ENCODE results near the gene HYCC1. TPM values are rescaled to one million over a fixed set of nuclear protein-coding genes. Genes with fewer than 3 reads are reported as not detected.
A peak's percentile ranks its signal among the peaks of the same experiment; 100 is the strongest.

HYCC1 gene
- total and polyA plus RNA-seq, 2 donors (not counting 3 experiments of a cell fraction or from before 2014, with no cell fraction given), result 14.5 to 51.8 TPM

DNA sequence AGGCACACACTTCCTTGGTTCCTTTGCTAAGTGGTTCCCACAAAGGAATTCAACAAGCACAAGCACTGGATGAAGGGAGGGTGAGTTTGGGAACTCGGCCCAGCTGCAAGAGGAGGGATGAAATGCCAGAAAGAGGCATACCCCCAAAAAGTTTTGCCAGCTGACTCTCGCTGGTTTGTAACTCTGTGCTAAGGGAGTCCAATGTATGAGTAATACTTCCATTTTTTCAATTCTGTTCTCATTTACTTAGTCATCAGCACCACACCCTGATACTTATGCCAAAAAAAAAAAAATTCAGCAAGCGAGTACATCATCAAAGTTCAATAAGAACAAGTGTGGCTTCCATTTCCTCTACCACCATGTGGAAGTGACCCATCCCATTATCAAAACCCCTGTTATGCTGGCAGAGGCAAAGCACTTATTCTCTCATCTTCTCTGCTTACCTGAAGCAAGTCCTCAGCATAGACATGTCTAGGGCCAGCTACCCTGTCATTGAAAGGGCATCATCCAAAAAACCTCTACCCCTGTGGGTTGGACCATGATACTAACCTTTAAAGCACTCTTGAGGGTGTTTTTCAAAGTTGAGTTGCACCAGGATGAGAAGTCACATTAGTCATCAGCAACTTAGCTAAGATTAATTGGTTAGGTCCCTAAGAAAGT is 6.9 kb upstream of the HYCC1 start:
- Histone ChIP-seq H3K4me2 (ENCODE audit: insufficient read depth, low read length) (no peak overlapping the region), H3K79me2 (ENCODE audit: control insufficient read depth, insufficient read depth, low read length) (no peaks in the 10 kb centered on the region), H3K36me3 (ENCODE audit: control insufficient read depth in 2 of 2, extremely low read depth in 1 of 2, insufficient read depth in 2 of 2, low read length in 2 of 2) (no peaks in the 10 kb centered on the region), H2AFZ (ENCODE audit: low read depth, low read length) (no peak overlapping the region), H3K27ac (ENCODE audit: insufficient read depth, low read depth, low read length) (peak overlapping the region; percentile 19), H3K4me1 (ENCODE audit: control insufficient read depth, extremely low read depth, insufficient read depth, low read length) (peaks cover 45% of the 10 kb centered on the region), H3K9ac (replicated peaks; ENCODE audit: extremely low read depth, insufficient read depth, low read length) (no peak overlapping the region), H3K9me1 (replicated peaks; ENCODE audit: control insufficient read depth, extremely low read depth, insufficient read depth, low read length) (no peaks in the 10 kb centered on the region), H3K9me3 (replicated peaks; ENCODE audit: control insufficient read depth, insufficient read depth, low read length) (no peaks in the 10 kb centered on the region), H3K4me3 (replicated peaks in 1 of 3; ENCODE audit: insufficient read depth in 1 of 3, low read depth in 1 of 3, low read length in 3 of 3) (no peak overlapping the region), H3K27me3 (ENCODE audit: control insufficient read depth in 2 of 2, insufficient read depth in 2 of 2, low read length in 2 of 2) (no peaks in the 10 kb centered on the region), H4K20me1 (replicated peaks; ENCODE audit: control insufficient read depth, extremely low read depth, insufficient read depth, low read length) (no peaks in the 10 kb centered on the region)
- intact Hi-C loops (cut with micrococcal nuclease) (no loop called here), dilution Hi-C loops (cut with MboI; ENCODE audit: extremely low pct_ligation_motif_present, low sequenced_read_pairs) (no loop called here)
- BruUV-seq (replicated peaks), result no TSS peak
- FAIRE-seq (peak; percentile 15), DNase-seq (ENCODE audit: low read depth, low spot score) (peak; percentile 60)
- peak; percentile 74 for TF ChIP-seq JUN (IDR thresholded peaks at IDR 0.05; ENCODE audit: borderline replicate concordance, insufficient read depth, insufficient read length, low read depth)
- TF ChIP-seq MYC (IDR thresholded peaks at IDR 0.05; ENCODE audit: low read depth, low read length), result no peak
- TF ChIP-seq POLR2AphosphoS5 (IDR thresholded peaks at IDR 0.05; ENCODE audit: insufficient read depth, low read depth, low read length), result peak; percentile 38
- TF ChIP-seq EZH2 (IDR thresholded peaks at IDR 0.05; ENCODE audit: borderline replicate concordance, low read depth, low read length, severe bottlenecking), result no peak
- TF ChIP-seq POLR2A (IDR thresholded peaks at IDR 0.05; ENCODE audit: low read depth, low read length), result no peak
- TF ChIP-seq, protein P1, sequence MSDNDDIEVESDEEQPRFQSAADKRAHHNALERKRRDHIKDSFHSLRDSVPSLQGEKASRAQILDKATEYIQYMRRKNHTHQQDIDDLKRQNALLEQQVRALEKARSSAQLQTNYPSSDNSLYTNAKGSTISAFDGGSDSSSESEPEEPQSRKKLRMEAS (IDR thresholded peaks at IDR 0.05; ENCODE audit: insufficient read depth, insufficient read length), result no peak
- peak; percentile 86 for TF ChIP-seq FOS (IDR thresholded peaks at IDR 0.05; ENCODE audit: borderline replicate concordance, insufficient read depth, low read length)
- peak; percentile 52 for TF ChIP-seq GATA2 (IDR thresholded peaks at IDR 0.05; ENCODE audit: insufficient read depth, insufficient read length, low read depth, low read length)
- ChIA-PET CTCF (interaction anchor here (0.6 to 1.4 kb wide), 5 partner anchors 8 to 461 kb away, joined by 3 to 5 read pairs (median 3); no protein-coding TSS in a partner anchor), POLR2A (no interaction called here)

All from endothelial cell of umbilical vein (primary cell).